GM06990 (cell line): ENCODE measurements around the gene TATDN2.
A peak's percentile ranks its signal among the peaks of the same experiment; 100 is the strongest.

ENCODE experiments used
- DNase-seq: peaks from one replicate; pipeline ENCODE4 v3.0.0-alpha.2; 2011; ENCODE audit not compliant: insufficient read length; ENCODE audit errors: extremely low read depth
- H3K27me3 ChIP-seq: replicated peaks from 2 replicates; pipeline ENCODE4 v1.6.0; 2011; ENCODE audit warnings: low read length; ENCODE audit not compliant: control insufficient read depth, insufficient read depth
- H3K36me3 ChIP-seq: 2 replicates; pipeline ENCODE4 v1.5.1; 2011; ENCODE audit warnings: low read length; ENCODE audit not compliant: control insufficient read depth, insufficient read depth
- H3K4me3 ChIP-seq: replicated peaks from 2 replicates; pipeline ENCODE4 v1.5.1; 2011; ENCODE audit warnings: low read depth, mild to moderate bottlenecking, control low read depth, low read length
- CTCF ChIP-seq: IDR thresholded peaks from 2 replicates; pipeline ENCODE4 v1.5.1; 2011; ENCODE audit warnings: low read length, control low read depth, mild to moderate bottlenecking, inconsistent platforms; ENCODE audit not compliant: insufficient read depth, poor library complexity, severe bottlenecking

TATDN2 gene

GRCh38 chr3:10274601-10275000 lies 26.3 kb downstream of the TATDN2 start:
- H3K36me3 ChIP-seq: peaks cover 32% of the 10 kb centered on the region
- TF ChIP-seq CTCF: no peak
- H3K4me3 ChIP-seq: no peak overlapping the region
- no peaks in the 10 kb centered on the region for H3K27me3 ChIP-seq
- DNase-seq: no peak

- DNase-seq: no peak
- H3K4me3 ChIP-seq: no peak overlapping the region
- no peaks in the 10 kb centered on the region for H3K27me3 ChIP-seq
- H3K36me3 ChIP-seq: peaks cover 30% of the 10 kb centered on the region
- no peak for TF ChIP-seq CTCF
Observed at GRCh38 chr3:10277115-10277625, 28.9 kb downstream of the TATDN2 start.

- Histone ChIP-seq H3K27me3 (no peaks in the 10 kb centered on the region), H3K36me3 (peaks cover 30% of the 10 kb centered on the region), H3K4me3 (no peak overlapping the region)
- no peak for TF ChIP-seq CTCF
- no peak for DNase-seq
Observed at GRCh38 chr3:10278501-10278900, 30.2 kb downstream of the TATDN2 start.

- Histone ChIP-seq H3K36me3 (peaks cover 30% of the 10 kb centered on the region), H3K27me3 (no peaks in the 10 kb centered on the region), H3K4me3 (no peak overlapping the region)
- DNase-seq: no peak
- TF ChIP-seq CTCF: no peak
Observed at GRCh38 chr3:10279384-10280176, 31.3 kb downstream of the TATDN2 start.

GRCh38 chr3:10280177-10280529 lies 31.9 kb downstream of the TATDN2 start:
- no peak for DNase-seq
- peak; percentile 20 for TF ChIP-seq CTCF
- no peaks in the 10 kb centered on the region for H3K27me3 ChIP-seq
- H3K36me3 ChIP-seq: peaks cover 30% of the 10 kb centered on the region
- H3K4me3 ChIP-seq: no peak overlapping the region

- TF ChIP-seq CTCF: no peak
- no peak for DNase-seq
- no peaks in the 10 kb centered on the region for H3K27me3 ChIP-seq
- H3K4me3 ChIP-seq: no peak overlapping the region
- H3K36me3 ChIP-seq: peaks cover 30% of the 10 kb centered on the region
Observed at GRCh38 chr3:10280571-10280970, 32.3 kb downstream of the TATDN2 start.
